ENCODE data around the gene DLGAP5.

DLGAP5 gene

GRCh38 chr14:55128386-55129085 is 62.8 kb downstream of the DLGAP5 start:
- DNase-seq (ENCODE audit: low read depth), result no peak

- DNase-seq (ENCODE audit: low read depth), result peak; percentile 92
Measured at GRCh38 chr14:55127460-55127951, 63.9 kb downstream of the DLGAP5 start.

- no peak for DNase-seq (ENCODE audit: low read depth)
Measured at GRCh38 chr14:55126932-55127459, 64.4 kb downstream of the DLGAP5 start.

- DNase-seq (ENCODE audit: low read depth), result no peak
Measured at GRCh38 chr14:55126034-55126433, 65.4 kb downstream of the DLGAP5 start.

GRCh38 chr14:55125403-55125802 is 66.0 kb downstream of the DLGAP5 start:
- peak; percentile 19 for DNase-seq (ENCODE audit: low read depth)

GRCh38 chr14:55124774-55125386 is 66.5 kb downstream of the DLGAP5 start:
- no peak for DNase-seq (ENCODE audit: low read depth)

GRCh38 chr14:55123852-55124639 is 67.3 kb downstream of the DLGAP5 start:
- DNase-seq (ENCODE audit: low read depth), result peak; percentile 28

- DNase-seq (ENCODE audit: low read depth), result peak; percentile 90
Measured at GRCh38 chr14:55123101-55123500, 68.3 kb downstream of the DLGAP5 start.

GRCh38 chr14:55122440-55122986 is 68.9 kb downstream of the DLGAP5 start:
- DNase-seq (ENCODE audit: low read depth), result no peak

- DNase-seq (ENCODE audit: low read depth), result no peak
Measured at GRCh38 chr14:55121628-55122439, 69.6 kb downstream of the DLGAP5 start.

- DNase-seq (ENCODE audit: low read depth), result no peak
Measured at GRCh38 chr14:55120571-55121495, 70.6 kb downstream of the DLGAP5 start.

- no peak for DNase-seq (ENCODE audit: low read depth)
Measured at GRCh38 chr14:55118761-55119160, 72.6 kb downstream of the DLGAP5 start.

- DNase-seq (ENCODE audit: low read depth), result no peak
Measured at GRCh38 chr14:55117803-55118441, 73.5 kb downstream of the DLGAP5 start.

- DNase-seq (ENCODE audit: low read depth), result no peak
Measured at GRCh38 chr14:55116246-55117030, 74.9 kb downstream of the DLGAP5 start.

GRCh38 chr14:55115861-55116245 is 75.5 kb downstream of the DLGAP5 start:
- no peak for DNase-seq (ENCODE audit: low read depth)

- DNase-seq (ENCODE audit: low read depth), result no peak
Measured at GRCh38 chr14:55115460-55115859, 75.9 kb downstream of the DLGAP5 start.

- DNase-seq (ENCODE audit: low read depth), result no peak
Measured at GRCh38 chr14:55114720-55115119, 76.7 kb downstream of the DLGAP5 start.

- no peak for DNase-seq (ENCODE audit: low read depth)
Measured at GRCh38 chr14:55111122-55111708, 80.2 kb downstream of the DLGAP5 start.

- DNase-seq (ENCODE audit: low read depth), result no peak
Measured at GRCh38 chr14:55109836-55110235, 81.5 kb downstream of the DLGAP5 start.

Measured in ELR (cell line).